OCI-LY7 (cell line): ENCODE results near the gene RNF208. TPM values are rescaled to one million over a fixed set of nuclear protein-coding genes. Genes with fewer than 3 reads are reported as not detected.

Experiments used
- BruUV-seq: library from RNA; stranded (reverse); fragments of 400-500 nt; replicated peaks from 2 replicates; lab custom pipeline; 2021; lab: Mats Ljungman, UMichigan
- CTCF ChIA-PET: fragments of 300-600 bp; sonication (Branson Sonifier 250); formaldehyde crosslinking; loops from one replicate; lab custom pipeline; 2022; ENCODE audit warnings: antibody characterized with exemption; ENCODE audit not compliant: unreplicated experiment; lab: Charles Lee
- POLR2A ChIA-PET: fragments of 300-600 bp; sonication (Branson Sonifier 250); formaldehyde crosslinking; loops from one replicate; lab custom pipeline; 2022; ENCODE audit warnings: antibody characterized with exemption; lab: Charles Lee
- DNase-seq: peaks from one replicate; pipeline ENCODE4 v3.0.0-alpha.2; 2015; ENCODE audit warnings: low spot score
- H2AFZ ChIP-seq: fragments of 200-600 bp; sonication (generic), shearing (Covaris generic); 2 replicates; pipeline ENCODE4 v1.6.1; 2014; ENCODE audit warnings: mild to moderate bottlenecking, antibody characterized with exemption, low read length, moderate library complexity
- H3K27ac ChIP-seq: fragments of 200-600 bp; sonication (generic); 2 replicates; pipeline ENCODE4 v1.5.1; 2014; ENCODE audit warnings: mixed run types, low read depth, mild to moderate bottlenecking, moderate library complexity, low read length, inconsistent platforms; ENCODE audit not compliant: poor library complexity, severe bottlenecking
- H3K36me3 ChIP-seq: fragments of 200-600 bp; sonication (generic); 2 replicates; pipeline ENCODE4 v1.6.1; 2014; ENCODE audit warnings: mild to moderate bottlenecking, antibody characterized with exemption, low read length, moderate library complexity, mixed read lengths; ENCODE audit not compliant: insufficient read depth
- H3K4me1 ChIP-seq: fragments of 200-600 bp; sonication (generic); 2 replicates; pipeline ENCODE4 v1.5.1; 2014; ENCODE audit warnings: mild to moderate bottlenecking, low read length; ENCODE audit not compliant: insufficient read depth, poor library complexity, severe bottlenecking
- H3K4me2 ChIP-seq: fragments of 200-600 bp; sonication (generic); 2 replicates; pipeline ENCODE4 v1.6.1; 2014; ENCODE audit warnings: mild to moderate bottlenecking, low read length
- H3K4me3 ChIP-seq: fragments of 200-600 bp; sonication (generic); 2 replicates; pipeline ENCODE4 v1.5.1; 2014; ENCODE audit warnings: mild to moderate bottlenecking, low read depth, low read length; ENCODE audit not compliant: poor library complexity, severe bottlenecking
- H3K79me2 ChIP-seq: fragments of 200-600 bp; sonication (generic); 2 replicates; pipeline ENCODE4 v1.6.1; 2016; ENCODE audit warnings: low read depth, mild to moderate bottlenecking, low read length, moderate library complexity, mixed read lengths; ENCODE audit not compliant: insufficient read depth
- H3K9me2 ChIP-seq: fragments of 200-600 bp; sonication (generic); 2 replicates; pipeline ENCODE4 v1.6.1; 2016; ENCODE audit warnings: mild to moderate bottlenecking, low read length, mixed read lengths; ENCODE audit not compliant: insufficient read depth
- H3K9me3 ChIP-seq: fragments of 200-600 bp; sonication (generic); 2 replicates; pipeline ENCODE4 v1.6.1; 2014; ENCODE audit warnings: mild to moderate bottlenecking, mixed run types, low read length, mixed read lengths
- H4K20me1 ChIP-seq: fragments of 200-600 bp; sonication (generic); 2 replicates; pipeline ENCODE4 v1.6.1; 2014; ENCODE audit warnings: mild to moderate bottlenecking, antibody characterized with exemption, low read length, moderate library complexity, mixed read lengths; ENCODE audit not compliant: insufficient read depth
- CTCF ChIP-seq: fragments of 200-600 bp; sonication (generic); conservative IDR thresholded peaks from 2 replicates; pipeline ENCODE4 v1.5.1; 2014; ENCODE audit warnings: mild to moderate bottlenecking, antibody characterized with exemption, low read length, moderate library complexity, mixed read lengths
- EZH2phosphoT487 ChIP-seq: fragments of 200-600 bp; sonication (generic); IDR thresholded peaks from 2 replicates; pipeline ENCODE4 v1.6.1; 2018; ENCODE audit warnings: low read depth, borderline replicate concordance, mild to moderate bottlenecking, mixed run types, antibody characterized with exemption, low read length, moderate library complexity, mixed read lengths
- intact Hi-C: fragments of 100-400 bp; cut with micrococcal nuclease; formaldehyde crosslinking; loops from one replicate; pipeline ENCODE4 v1.10.0; 2022; ENCODE audit not compliant: unreplicated experiment
- total RNA-seq, 2 experiments: library from RNA; depleted of rRNA in 1 of 2; stranded (reverse); fragments of >200 nt in 1 of 2; shearing (Covaris generic) in 1 of 2; gene quantifications; 2 replicates each; pipeline ENCODE4 v1.2.3, GENCODE V29; 2014 to 2022

RNF208 gene
- total RNA-seq, 2 experiments from 2014 or later: 0.47 to 5.5 TPM

- H3K4me1 ChIP-seq: peaks cover 26% of the 10 kb centered on the region
- no peaks in the 10 kb centered on the region for H4K20me1 ChIP-seq
- no peak overlapping the region for H3K4me2 ChIP-seq
- ChIA-PET POLR2A (no interaction called here), CTCF (no interaction called here)
- H3K4me3 ChIP-seq: no peak overlapping the region
- no peak overlapping the region for H2AFZ ChIP-seq
- intact Hi-C loops: loop anchor here (2.0 kb wide), 1 partner anchor 157 kb away; no protein-coding TSS in a partner anchor
- H3K9me2 ChIP-seq: no peaks in the 10 kb centered on the region
- TF ChIP-seq CTCF (no peak), EZH2phosphoT487 (no peak)
- no peak overlapping the region for H3K27ac ChIP-seq
- BruUV-seq: no TSS peak
- H3K36me3 ChIP-seq: no peaks in the 10 kb centered on the region
- no peaks in the 10 kb centered on the region for H3K79me2 ChIP-seq
- no peak for DNase-seq
- H3K9me3 ChIP-seq: no peaks in the 10 kb centered on the region
These were observed 3.8 kb upstream of the RNF208 start for GRCh38 chr9:137225699-137226331.

GRCh38 chr9:137224830-137225694 is 3.0 kb upstream of the RNF208 start, which contains the start of gene CYSRT1:
Gene CYSRT1, plus strand, starts transcription at chr9:137225174. Its CDS starts 448 bp downstream, at chr9:137225622.
- peak within 1 kb of the TSS; percentile 65 for H3K27ac ChIP-seq
- H3K4me3 ChIP-seq: peak within 1 kb of the TSS; percentile 91
- H3K36me3 ChIP-seq: no peaks in the 10 kb centered on the region
- TF ChIP-seq EZH2phosphoT487 (no peak), CTCF (no peak)
- peaks cover 26% of the 10 kb centered on the region for H3K4me1 ChIP-seq
- peak within 1 kb of the TSS; percentile 53; the same call in 1 of the 2 replicates for H2AFZ ChIP-seq
- DNase-seq: no peak
- H3K79me2 ChIP-seq: no peaks in the 10 kb centered on the region
- no TSS peak for BruUV-seq
- peak within 1 kb of the TSS; percentile 87 for H3K4me2 ChIP-seq
- no peaks in the 10 kb centered on the region for H3K9me2 ChIP-seq
- intact Hi-C loops: no loop called here
- no peaks in the 10 kb centered on the region for H3K9me3 ChIP-seq
- POLR2A ChIA-PET: no interaction called here
- CTCF ChIA-PET: interaction anchor here (0.6 kb wide), 1 partner anchor 143 kb away, joined by 3 read pairs; no protein-coding TSS in a partner anchor
- H4K20me1 ChIP-seq: no peaks in the 10 kb centered on the region
